NT2/D1 (cell line): ENCODE data around the gene RAB27B.

Experiments
- DNase-seq: peaks from one replicate; pipeline ENCODE4 v3.0.0-alpha.2; 2011; ENCODE audit warnings: low read depth, low spot score
- H3K27me3 ChIP-seq: 2 replicates; pipeline ENCODE4 v1.6.0; 2011; ENCODE audit warnings: mild to moderate bottlenecking; ENCODE audit not compliant: insufficient read length, insufficient read depth
- H3K36me3 ChIP-seq: 2 replicates; pipeline ENCODE4 v1.6.1; 2011; ENCODE audit warnings: mild to moderate bottlenecking, low read length, mixed read lengths; ENCODE audit not compliant: insufficient read depth, insufficient read length
- H3K4me1 ChIP-seq: 2 replicates; pipeline ENCODE4 v1.5.1; 2011; ENCODE audit not compliant: insufficient read depth, insufficient read length
- H3K4me3 ChIP-seq: 2 replicates; pipeline ENCODE4 v1.5.1; 2011; ENCODE audit warnings: low read depth; ENCODE audit not compliant: insufficient read length
- H3K9ac ChIP-seq: 2 replicates; pipeline ENCODE4 v1.6.0; 2011; ENCODE audit warnings: low read depth; ENCODE audit not compliant: insufficient read length
- H3K9me3 ChIP-seq: 2 replicates; pipeline ENCODE4 v1.5.1; 2011; ENCODE audit warnings: mild to moderate bottlenecking, low read length; ENCODE audit not compliant: insufficient read depth
- SUZ12 ChIP-seq: IDR thresholded peaks from 2 replicates; pipeline ENCODE4 v1.6.1; 2011; ENCODE audit not compliant: insufficient read length, insufficient read depth; ENCODE audit errors: extremely low read depth
- YY1 ChIP-seq: IDR thresholded peaks from 2 replicates; pipeline ENCODE4 v1.6.1; 2011; ENCODE audit not compliant: insufficient read length, insufficient read depth
- ZNF274 ChIP-seq: IDR thresholded peaks from 2 replicates; pipeline ENCODE4 v1.6.1; 2011; ENCODE audit warnings: mild to moderate bottlenecking, low read depth, low read length

RAB27B gene

GRCh38 chr18:54942144-54942543 lies 113.9 kb downstream of the RAB27B start:
- Histone ChIP-seq H3K4me3 (no peak overlapping the region), H3K9me3 (no peaks in the 10 kb centered on the region), H3K36me3 (no peaks in the 10 kb centered on the region), H3K9ac (no peak overlapping the region), H3K4me1 (no peaks in the 10 kb centered on the region), H3K27me3 (no peaks in the 10 kb centered on the region)
- no peak for DNase-seq
- TF ChIP-seq SUZ12 = no peak
- no peak for TF ChIP-seq YY1

- no peak overlapping the region for H3K4me3 ChIP-seq
- no peak overlapping the region for H3K9ac ChIP-seq
- no peaks in the 10 kb centered on the region for H3K27me3 ChIP-seq
- no peaks in the 10 kb centered on the region for H3K36me3 ChIP-seq
- TF ChIP-seq SUZ12 = no peak
- no peak for TF ChIP-seq YY1
- TF ChIP-seq ZNF274 = no peak
- no peaks in the 10 kb centered on the region for H3K4me1 ChIP-seq
- DNase-seq = no peak
- no peaks in the 10 kb centered on the region for H3K9me3 ChIP-seq
These were observed 114.3 kb downstream of the RAB27B start for GRCh38 chr18:54942569-54942968.
